Fibroblast of lung (primary cell): ENCODE data around the gene GBF1. TPM values are rescaled to one million over a fixed set of nuclear protein-coding genes. Genes with fewer than 3 reads are reported as not detected.

ENCODE experiments used
- DNase-seq, 2 donors: peaks; one replicate each; pipeline versions ENCODE4 v3.0.0 to v3.0.0-alpha.2; 2010; ENCODE audit warnings: low read depth in 2 of 2
- H2AFZ ChIP-seq: 2 replicates; pipeline ENCODE4 v1.5.1; 2012; ENCODE audit warnings: low read length, control low read depth, inconsistent platforms
- H3K27ac ChIP-seq: 2 replicates; pipeline ENCODE4 v1.5.1; 2011; ENCODE audit warnings: low read length, control low read depth; ENCODE audit not compliant: insufficient read depth
- H3K27me3 ChIP-seq: 2 replicates; pipeline ENCODE4 v1.5.1; 2011; ENCODE audit warnings: mild to moderate bottlenecking, low read length; ENCODE audit not compliant: control insufficient read depth, insufficient read depth
- H3K36me3 ChIP-seq: 2 replicates; pipeline ENCODE4 v1.5.1; 2011; ENCODE audit warnings: low read length; ENCODE audit not compliant: control insufficient read depth, insufficient read depth
- H3K4me1 ChIP-seq: 2 replicates; pipeline ENCODE4 v1.5.1; 2011; ENCODE audit warnings: low read length; ENCODE audit not compliant: control insufficient read depth, insufficient read depth; ENCODE audit errors: extremely low read depth
- H3K4me2 ChIP-seq: 2 replicates; pipeline ENCODE4 v1.5.1; 2011; ENCODE audit warnings: low read length, control low read depth; ENCODE audit not compliant: insufficient read depth; ENCODE audit errors: extremely low read depth
- H3K4me3 ChIP-seq, 4 experiments: fragments of 200-600 bp in 1 of 4; sonication (generic) in 1 of 4; replicated peaks in 1 of 4; 2 replicates each; pipeline ENCODE4 v1.5.1; 2011 to 2016; ENCODE audit warnings: low read length in 4 of 4, low read depth in 3 of 4, mild to moderate bottlenecking in 3 of 4, control low read depth in 2 of 4, inconsistent platforms in 1 of 4, mixed read lengths in 1 of 4; ENCODE audit not compliant: insufficient read depth in 1 of 4; ENCODE audit errors: control extremely low read depth in 1 of 4
- H3K79me2 ChIP-seq: 2 replicates; pipeline ENCODE4 v1.5.1; 2012; ENCODE audit warnings: mild to moderate bottlenecking, low read length, inconsistent platforms; ENCODE audit not compliant: control insufficient read depth, insufficient read depth
- H3K9ac ChIP-seq: 2 replicates; pipeline ENCODE4 v1.5.1; 2011; ENCODE audit warnings: mild to moderate bottlenecking, low read length, control low read depth; ENCODE audit not compliant: insufficient read depth
- H3K9me3 ChIP-seq: 2 replicates; pipeline ENCODE4 v1.5.1; 2012; ENCODE audit warnings: low read depth, low read length; ENCODE audit not compliant: control insufficient read depth, insufficient read depth
- H4K20me1 ChIP-seq: 2 replicates; pipeline ENCODE4 v1.5.1; 2011; ENCODE audit warnings: low read length; ENCODE audit not compliant: control insufficient read depth, insufficient read depth; ENCODE audit errors: extremely low read depth
- CTCF ChIP-seq, 2 donors: IDR thresholded peaks in 1 of 2; conservative IDR thresholded peaks in 1 of 2; 1 replicate in 1 of 2; 2 replicates in 1 of 2; pipeline ENCODE4 v1.5.1; 2011 to 2012; ENCODE audit warnings: low read length in 2 of 2, control low read depth in 1 of 2, inconsistent platforms in 1 of 2, low read depth in 1 of 2, mild to moderate bottlenecking in 1 of 2
- EZH2 ChIP-seq: IDR thresholded peaks from 2 replicates; pipeline ENCODE4 v1.5.1; 2012; ENCODE audit warnings: low read length, control low read depth, mild to moderate bottlenecking; ENCODE audit errors: missing control alignments
- polyA plus RNA-seq, 2 donors: library from polyadenylated mRNA; depleted of rRNA in 1 of 2; stranded (reverse) in 1 of 2; unstranded in 1 of 2; fragments of >200 nt; gene quantifications; 2 replicates each; pipeline ENCODE4 v1.2.1, GENCODE V29; 2011 to 2012; ENCODE audit warnings: missing spikeins in 1 of 2
- total RNA-seq: library from RNA; depleted of rRNA; stranded (reverse); fragments of >200 nt; gene quantifications from 2 replicates; pipeline ENCODE4 v1.2.1, GENCODE V29; 2014

The GBF1 gene
- total and polyA plus RNA-seq, 2 donors (not counting 1 experiment from before 2014, with no cell fraction given): 24.1 to 24.6 TPM

DNA sequence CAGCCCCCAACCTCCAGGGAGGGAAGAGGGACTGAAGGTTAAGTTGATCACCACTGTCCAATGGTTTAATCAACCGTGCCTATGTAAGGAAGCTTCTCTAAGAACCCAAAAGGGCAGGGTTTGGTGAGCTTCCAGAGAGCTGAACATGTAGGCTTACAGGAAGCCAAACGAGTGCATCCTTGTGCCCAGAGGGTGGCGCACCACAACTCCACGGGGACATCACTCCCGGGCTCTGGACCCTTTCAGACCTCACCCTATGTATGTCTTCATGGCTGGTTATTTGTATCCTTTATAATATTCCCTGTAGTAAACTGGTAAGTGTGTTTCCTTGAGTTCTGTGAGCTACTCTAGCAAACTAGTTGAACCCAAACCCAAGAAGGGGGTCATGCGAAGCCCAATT lies 138.7 kb downstream of the GBF1 start:
- Histone ChIP-seq H3K27me3 (no peaks in the 10 kb centered on the region), H3K4me3 (no peak overlapping the region), H3K36me3 (peaks cover 18% of the 10 kb centered on the region), H3K4me1 (no peaks in the 10 kb centered on the region), H4K20me1 (no peaks in the 10 kb centered on the region), H3K79me2 (no peaks in the 10 kb centered on the region), H3K9me3 (no peaks in the 10 kb centered on the region), H3K27ac (no peak overlapping the region), H3K9ac (no peak overlapping the region), H2AFZ (no peak overlapping the region), H3K4me2 (no peak overlapping the region)
- TF ChIP-seq CTCF (conservative IDR thresholded peaks at IDR 0.05 in 1 of 2, IDR thresholded peaks at IDR 0.05 in 1 of 2; ENCODE audit: low read depth in 1 of 2, low read length in 2 of 2) (peak in 1 of 2 donors; percentile 31), EZH2 (no peak)
- DNase-seq: peak in 1 of 2 donors; percentile 12

GRCh38 chr10:102384606-102385429 lies 139.5 kb downstream of the GBF1 start:
- no peak overlapping the region for H3K4me3 ChIP-seq
- H3K9ac ChIP-seq: no peak overlapping the region
- TF ChIP-seq CTCF (conservative IDR thresholded peaks at IDR 0.05 in 1 of 2, IDR thresholded peaks at IDR 0.05 in 1 of 2; ENCODE audit: low read depth in 1 of 2, low read length in 2 of 2): no peak
- no peak for TF ChIP-seq EZH2
- H3K9me3 ChIP-seq: no peaks in the 10 kb centered on the region
- peak in 1 of 2 donors; percentile 42 for DNase-seq
- H3K4me1 ChIP-seq: no peaks in the 10 kb centered on the region
- H3K4me2 ChIP-seq: no peak overlapping the region
- no peak overlapping the region for H3K27ac ChIP-seq
- H2AFZ ChIP-seq: no peak overlapping the region
- H4K20me1 ChIP-seq: no peaks in the 10 kb centered on the region
- H3K36me3 ChIP-seq: peaks cover 11% of the 10 kb centered on the region
- H3K79me2 ChIP-seq: no peaks in the 10 kb centered on the region
- H3K27me3 ChIP-seq: no peaks in the 10 kb centered on the region

DNA sequence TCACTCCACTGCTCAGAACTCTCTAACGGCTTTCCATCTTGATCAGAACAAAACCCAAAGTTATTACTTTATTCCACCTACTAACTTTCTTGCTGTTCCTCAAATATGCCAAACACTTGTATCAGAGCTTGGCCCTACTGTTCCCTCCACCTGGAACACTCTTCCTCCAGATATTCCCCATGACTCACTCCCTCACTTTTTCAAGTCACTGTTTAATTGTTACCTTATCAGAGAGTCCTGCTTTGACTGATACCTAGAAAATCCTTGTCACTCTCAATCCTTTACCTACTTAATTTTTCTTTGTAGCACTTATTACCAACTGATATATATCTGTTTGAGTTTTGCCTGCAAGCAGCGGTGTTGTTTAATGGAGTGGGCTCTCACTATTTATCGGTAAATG lies 144.6 kb downstream of the GBF1 start:
- Histone ChIP-seq H3K4me1 (no peaks in the 10 kb centered on the region), H3K36me3 (no peaks in the 10 kb centered on the region)

More for the DNA sequence above, 144.6 kb downstream of the GBF1 start:
- no peaks in the 10 kb centered on the region for H3K27me3 ChIP-seq
- no peak overlapping the region for H3K9ac ChIP-seq
- no peak overlapping the region for H3K4me3 ChIP-seq
- H3K79me2 ChIP-seq: no peaks in the 10 kb centered on the region
- no peak for DNase-seq
- no peak for TF ChIP-seq CTCF (conservative IDR thresholded peaks at IDR 0.05 in 1 of 2, IDR thresholded peaks at IDR 0.05 in 1 of 2; ENCODE audit: low read depth in 1 of 2, low read length in 2 of 2)
- no peak for TF ChIP-seq EZH2
- H4K20me1 ChIP-seq: no peaks in the 10 kb centered on the region
- H3K27ac ChIP-seq: no peak overlapping the region
- no peak overlapping the region for H3K4me2 ChIP-seq
- no peak overlapping the region for H2AFZ ChIP-seq
- no peaks in the 10 kb centered on the region for H3K9me3 ChIP-seq
